IPS-18c (cell line): ENCODE data around the gene RHPN2.
"Not testable (repeated sequence)": the region's sequence is repeated elsewhere in the genome, so short reads cannot be mapped to it uniquely, and the experiment has no call there.

Experiments used
- H3K4me3 ChIP-seq: 2 replicates; pipeline ENCODE4 v1.7.0; 2013; ENCODE audit warnings: low read depth, mild to moderate bottlenecking, low read length, moderate library complexity; ENCODE audit not compliant: insufficient read depth
- H3K9me3 ChIP-seq: one replicate; pipeline ENCODE4 v1.6.1; 2013; ENCODE audit warnings: mild to moderate bottlenecking, low read length, moderate library complexity; ENCODE audit not compliant: control insufficient read depth, insufficient read depth

Gene RHPN2

GRCh38 chr19:33003424-33004024 is 61.2 kb downstream of the RHPN2 start:
- H3K9me3 ChIP-seq, H3K4me3 ChIP-seq: not testable (repeated sequence)

- not testable (repeated sequence) for H3K4me3 ChIP-seq, H3K9me3 ChIP-seq
These were observed 62.4 kb downstream of the RHPN2 start for GRCh38 chr19:33002126-33002865.

GRCh38 chr19:33000910-33001309 is 63.8 kb downstream of the RHPN2 start:
- H3K4me3 ChIP-seq = no peak overlapping the region

GRCh38 chr19:33000510-33000909 is 64.2 kb downstream of the RHPN2 start:
- no peak overlapping the region for H3K4me3 ChIP-seq
- no peaks in the 10 kb centered on the region for H3K9me3 ChIP-seq

More at GRCh38 chr19:33000910-33001309, 63.8 kb downstream of the RHPN2 start:
- H3K9me3 ChIP-seq = no peaks in the 10 kb centered on the region

DNA sequence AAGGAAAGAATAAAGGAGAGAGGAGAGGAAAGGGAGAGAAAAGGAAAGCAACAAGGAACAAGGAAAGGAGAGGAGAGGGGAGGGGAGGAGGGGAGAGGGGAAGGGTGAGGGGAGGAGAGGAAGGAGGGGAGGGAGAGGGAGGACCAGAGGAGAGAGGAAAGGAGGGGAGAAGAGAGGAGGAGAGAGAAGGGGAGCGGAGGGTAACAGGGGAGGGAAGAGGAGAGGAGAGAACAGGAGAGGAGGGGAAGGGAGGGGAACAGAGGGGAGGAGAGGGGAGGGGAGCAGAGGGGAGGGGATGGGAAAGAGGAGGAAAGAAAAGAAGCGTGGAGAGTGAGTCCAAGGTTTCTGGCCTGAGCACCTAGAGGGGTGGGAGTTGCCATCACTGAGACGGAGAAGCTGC is 66.0 kb downstream of the RHPN2 start:
- Histone ChIP-seq H3K4me3 (no peak overlapping the region), H3K9me3 (no peaks in the 10 kb centered on the region)

- H3K4me3 ChIP-seq = no peak overlapping the region
- H3K9me3 ChIP-seq = no peaks in the 10 kb centered on the region
These were observed 66.9 kb downstream of the RHPN2 start for GRCh38 chr19:32997716-32998355.

- H3K9me3 ChIP-seq, H3K4me3 ChIP-seq: not testable (repeated sequence)
These were observed 67.6 kb downstream of the RHPN2 start for GRCh38 chr19:32997061-32997464.

GRCh38 chr19:32995966-32996365 is 68.7 kb downstream of the RHPN2 start:
- not testable (repeated sequence) for H3K9me3 ChIP-seq, H3K4me3 ChIP-seq

DNA sequence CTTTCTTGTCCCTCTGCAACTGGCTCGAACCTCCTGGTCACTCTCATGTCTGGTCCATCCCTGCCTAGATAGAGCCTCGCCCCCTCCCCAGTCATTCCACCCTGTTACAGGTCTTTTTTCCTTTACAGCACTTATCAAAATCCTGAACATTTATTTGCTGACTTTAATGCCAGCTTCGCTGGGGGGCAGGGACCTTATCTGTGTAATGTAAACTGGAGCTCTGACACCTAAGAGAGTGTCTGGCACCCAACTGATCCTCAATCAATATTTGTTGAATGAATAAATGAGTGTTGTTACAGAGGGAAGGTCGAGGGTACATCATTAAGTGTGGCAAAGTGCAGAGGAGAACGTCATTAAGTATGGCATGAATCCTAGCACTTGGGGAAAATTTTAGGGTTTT is 76.0 kb downstream of the RHPN2 start:
- no peaks in the 10 kb centered on the region for H3K9me3 ChIP-seq

DNA sequence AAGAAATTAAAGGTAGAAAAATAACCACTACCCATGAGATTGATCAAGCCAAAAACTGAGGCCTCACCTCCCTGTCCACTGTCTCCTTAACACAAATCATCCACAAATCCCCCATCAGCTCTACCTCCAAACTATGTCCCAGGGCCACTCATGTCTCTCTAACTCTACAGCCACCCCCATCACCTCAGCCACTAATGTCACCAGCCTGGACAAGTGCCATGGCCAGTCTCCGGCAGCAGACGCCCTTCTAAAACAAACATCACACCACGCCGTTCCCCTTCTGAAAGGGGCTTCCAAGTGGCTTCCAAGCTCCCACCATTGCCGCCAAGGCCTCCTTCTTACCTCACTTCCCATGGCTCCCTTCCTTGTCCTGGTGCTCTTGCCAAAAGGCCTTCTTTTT is 76.4 kb downstream of the RHPN2 start:
- not testable (repeated sequence) for H3K9me3 ChIP-seq, H3K4me3 ChIP-seq

More for the DNA sequence above, 76.0 kb downstream of the RHPN2 start:
- no peak overlapping the region for H3K4me3 ChIP-seq

DNA sequence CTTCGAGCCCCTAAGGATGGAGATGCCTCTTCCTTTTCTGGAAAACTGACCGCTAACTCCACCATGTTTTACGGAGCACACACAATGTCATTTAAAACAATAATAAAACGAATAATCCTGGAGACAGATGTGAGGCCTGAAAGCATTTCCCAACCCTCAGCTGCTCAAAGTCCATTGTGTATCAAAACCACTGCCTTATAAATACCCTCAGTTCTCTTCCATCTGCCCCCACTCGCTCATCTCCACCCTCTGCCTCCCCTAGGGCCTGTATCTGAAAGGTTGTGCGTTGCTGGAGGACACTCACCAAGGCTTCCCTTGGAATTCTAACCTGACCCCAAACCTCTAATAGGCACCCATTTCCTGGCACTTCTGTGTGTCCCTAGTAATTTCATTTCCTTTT is 82.2 kb downstream of the RHPN2 start:
- H3K4me3 ChIP-seq, H3K9me3 ChIP-seq: not testable (repeated sequence)

- not testable (repeated sequence) for H3K9me3 ChIP-seq
These were observed 84.9 kb downstream of the RHPN2 start for GRCh38 chr19:32979807-32980206.

GRCh38 chr19:32977813-32978212 is 86.9 kb downstream of the RHPN2 start:
- not testable (repeated sequence) for H3K9me3 ChIP-seq, H3K4me3 ChIP-seq

More at GRCh38 chr19:32979807-32980206, 84.9 kb downstream of the RHPN2 start:
- H3K4me3 ChIP-seq = not testable (repeated sequence)

DNA sequence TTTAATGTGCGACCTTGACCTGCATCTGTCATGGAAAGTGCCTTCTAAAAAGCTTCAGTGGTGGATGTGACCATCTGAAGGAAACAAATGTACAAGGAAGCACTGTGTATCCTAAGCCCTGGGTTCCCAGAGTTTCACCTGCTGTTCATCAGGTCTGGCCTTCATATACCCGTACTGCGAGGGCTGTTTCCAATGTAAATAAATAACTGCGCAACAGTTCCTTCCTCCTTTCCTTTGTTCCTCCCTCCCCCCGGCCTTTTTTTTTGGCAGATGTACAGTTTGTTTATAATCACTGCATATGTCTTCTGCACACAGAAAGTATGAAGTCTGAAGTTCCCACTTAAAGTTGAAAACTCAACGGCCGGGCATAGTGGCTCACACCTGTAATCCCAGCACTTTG is 87.4 kb downstream of the RHPN2 start:
- H3K4me3 ChIP-seq = no peak overlapping the region
- H3K9me3 ChIP-seq = no peaks in the 10 kb centered on the region

- Histone ChIP-seq H3K4me3 (no peak overlapping the region), H3K9me3 (no peaks in the 10 kb centered on the region)
These were observed 88.4 kb downstream of the RHPN2 start for GRCh38 chr19:32976223-32976805.

- Histone ChIP-seq H3K4me3 (peak within 1 kb of the TSS; percentile 84), H3K9me3 (peaks cover 2% of the 10 kb centered on the region)
These were observed 92.8 kb downstream of the RHPN2 start, which contains the start of the genes CEP89 and FAAP24 for GRCh38 chr19:32971715-32972540. Gene CEP89, minus strand, starts transcription at chr19:32971958. Its CDS starts 84 bp downstream, at chr19:32971874. Gene FAAP24, plus strand, starts transcription at chr19:32972242. Its CDS starts 955 bp downstream, at chr19:32973197.

- Histone ChIP-seq H3K9me3 (peaks cover 2% of the 10 kb centered on the region), H3K4me3 (peak overlapping the region; percentile 84)
These were observed 93.6 kb downstream of the RHPN2 start for GRCh38 chr19:32971012-32971595.
